Measurements from ENCODE around the gene PAH.

PAH gene

DNA sequence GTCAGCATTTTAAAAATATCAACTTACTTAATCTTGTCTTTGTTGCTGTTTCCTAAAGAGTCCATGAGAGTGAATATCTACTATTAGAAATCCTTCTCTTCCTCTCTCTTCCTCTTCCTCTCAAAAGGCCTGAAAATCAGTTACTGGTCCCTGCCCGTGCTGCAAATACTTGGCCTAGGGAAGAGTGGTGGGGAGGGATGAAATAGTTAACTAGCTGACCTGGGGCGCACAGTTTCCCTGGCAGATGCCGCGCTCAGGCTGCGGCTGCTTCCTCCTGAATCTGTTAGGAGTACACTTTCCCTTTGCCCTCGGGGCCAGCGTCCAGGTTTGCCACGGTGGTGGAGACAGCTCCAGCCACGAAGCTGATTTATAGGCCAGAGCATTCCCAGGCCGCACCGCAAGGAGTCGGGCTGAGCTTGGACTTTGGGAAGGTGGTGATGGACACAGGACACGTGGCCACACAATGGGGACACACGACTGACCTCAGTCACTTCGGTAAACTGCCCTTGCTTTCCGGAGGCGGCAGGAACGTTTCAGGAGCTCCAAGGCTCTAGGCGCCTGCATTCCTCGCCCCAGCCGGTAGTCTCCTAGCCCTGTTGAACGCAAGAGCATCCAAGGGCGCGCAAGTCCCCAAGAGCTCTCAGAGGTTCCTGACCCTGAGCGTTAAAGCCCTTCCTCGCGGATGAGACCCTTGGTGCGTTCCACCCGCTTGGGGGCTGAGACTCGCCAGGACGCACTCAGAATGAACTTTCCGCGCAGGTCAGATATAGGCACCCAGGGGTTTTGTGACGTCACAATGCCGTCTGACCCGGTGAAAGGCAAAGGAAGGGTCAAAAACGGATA, 33.3 kb upstream of the PAH start:
- DNase-seq (ENCODE audit: low read depth in 2 of 2): no peak

DNA sequence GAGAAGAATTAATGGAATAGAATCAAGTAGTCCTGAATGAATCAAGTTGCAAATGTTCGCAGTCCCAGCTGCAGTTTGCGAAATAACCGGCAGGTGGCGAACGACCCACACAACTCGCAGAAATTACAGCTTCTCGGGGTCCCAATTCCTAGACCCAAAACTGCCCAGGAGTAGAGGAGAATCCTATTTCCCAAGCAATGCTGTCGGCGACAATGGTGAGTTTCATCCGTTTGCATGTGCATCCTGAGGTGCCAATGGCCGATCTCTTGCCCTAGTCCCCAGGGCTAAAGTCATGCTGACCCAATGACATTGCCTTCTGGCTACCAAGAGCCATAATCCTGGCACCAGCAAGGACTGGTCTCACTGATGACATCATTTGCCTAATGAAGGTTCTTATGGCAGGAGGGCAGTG, 31.9 kb upstream of the PAH start:
- no peak for DNase-seq (ENCODE audit: low read depth in 2 of 2)

DNA sequence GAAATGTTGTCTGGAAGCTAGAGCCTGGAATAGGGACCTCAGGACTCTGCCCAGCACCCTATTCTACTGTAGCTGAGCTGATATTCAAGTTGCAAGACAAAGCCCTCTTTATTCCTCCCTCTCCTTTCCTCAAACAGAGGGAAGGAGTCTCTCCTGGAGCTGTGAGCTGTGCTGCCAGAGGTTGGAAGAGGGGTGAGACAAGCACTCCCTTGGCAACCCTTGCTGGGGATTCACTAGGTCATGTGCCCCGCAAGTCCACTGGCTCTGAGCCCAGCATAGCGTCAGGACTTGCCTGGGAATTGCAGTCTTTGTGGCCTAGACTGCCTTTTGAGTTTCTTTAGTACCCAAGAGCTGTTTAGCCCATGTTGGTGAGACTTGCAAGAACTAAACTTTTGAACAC, 29.0 kb upstream of the PAH start:
- no peak for DNase-seq (ENCODE audit: low read depth in 2 of 2)

DNA sequence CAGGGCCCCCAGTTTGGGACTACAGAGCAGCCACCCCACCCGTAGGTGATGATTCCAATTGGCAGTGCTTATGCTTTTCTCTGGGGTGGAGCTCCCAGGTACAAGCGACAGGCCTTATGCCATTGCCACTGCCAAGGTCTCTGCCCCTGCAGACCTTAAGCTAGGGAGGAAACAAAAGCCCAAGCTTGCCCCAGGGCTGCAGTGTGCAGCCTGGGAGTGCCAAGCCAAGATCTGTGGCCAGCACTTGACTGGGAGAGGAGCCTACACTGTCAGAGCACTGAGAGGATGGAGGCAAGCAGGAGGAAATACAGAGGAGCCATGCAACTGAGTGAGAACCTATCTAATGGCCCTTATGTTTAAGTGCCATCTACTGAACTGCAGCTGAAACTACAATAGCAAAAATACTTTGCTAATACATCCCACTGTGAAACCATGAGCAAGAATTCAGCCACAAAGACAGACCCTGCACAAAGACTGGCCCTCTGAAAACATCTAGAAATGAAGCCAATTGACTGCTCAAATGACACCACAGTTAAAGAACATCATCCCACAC, 22.7 kb upstream of the PAH start:
- DNase-seq (ENCODE audit: low read depth in 2 of 2): no peak

DNA sequence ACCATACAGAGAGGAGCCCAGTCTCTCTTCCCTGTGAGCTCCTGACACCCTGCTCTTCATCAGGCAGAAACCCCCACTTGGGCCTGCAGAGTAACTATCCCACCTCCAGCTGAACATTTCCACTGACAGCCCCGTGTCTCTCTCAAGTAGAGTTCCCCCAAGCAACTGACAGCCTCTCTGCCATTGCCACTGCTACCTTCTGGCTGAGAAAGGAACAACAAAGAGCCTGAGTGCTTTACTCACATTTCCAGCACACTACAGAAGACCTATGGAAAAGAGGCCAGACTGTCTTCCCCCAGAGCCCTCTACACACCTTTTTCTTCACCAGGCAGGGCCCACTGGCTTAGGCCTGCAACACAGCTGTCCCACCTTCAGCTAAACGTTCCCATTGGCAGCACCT, 22.0 kb upstream of the PAH start:
- DNase-seq (ENCODE audit: low read depth in 2 of 2): no peak

DNA sequence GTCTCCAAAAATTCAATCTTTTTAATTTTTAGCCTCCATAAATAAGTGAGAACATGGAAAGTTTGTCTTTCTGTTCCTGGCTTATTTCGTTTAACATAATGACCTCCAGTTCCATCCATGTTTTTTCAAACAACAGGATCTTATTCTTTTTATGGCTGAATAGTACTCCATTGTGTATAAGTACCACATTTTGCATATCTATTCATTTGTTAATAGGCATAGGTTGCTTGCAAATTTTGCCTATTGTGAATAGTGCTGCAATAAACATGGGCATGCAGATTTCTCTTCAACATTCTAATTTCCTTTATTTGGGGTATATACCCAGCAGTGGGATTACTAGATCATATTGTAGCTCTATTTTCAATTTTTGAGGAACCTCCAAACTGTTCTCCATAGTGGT, 16.1 kb upstream of the PAH start:
- no peak for DNase-seq (ENCODE audit: low read depth in 2 of 2)

DNA sequence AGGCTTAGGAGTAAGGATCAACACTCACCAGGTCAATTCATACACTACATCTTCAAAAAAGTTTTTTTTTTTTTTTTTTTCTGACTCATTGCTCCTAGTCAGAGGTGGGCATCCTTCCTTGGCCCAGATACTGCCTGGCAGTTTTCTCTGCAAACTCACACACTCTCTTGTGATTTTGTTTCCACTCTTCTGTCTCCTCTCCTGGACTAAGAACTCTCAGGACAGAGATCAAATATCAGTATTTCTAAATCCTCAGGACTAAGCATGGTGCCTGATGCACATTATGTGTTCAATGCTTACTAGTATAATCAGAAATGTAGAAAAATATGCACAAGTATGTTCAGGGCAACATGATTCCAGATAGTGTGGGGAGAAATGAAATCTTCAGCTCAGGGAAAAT, 10.2 kb upstream of the PAH start:
- DNase-seq (ENCODE audit: low read depth in 2 of 2): no peak

DNA sequence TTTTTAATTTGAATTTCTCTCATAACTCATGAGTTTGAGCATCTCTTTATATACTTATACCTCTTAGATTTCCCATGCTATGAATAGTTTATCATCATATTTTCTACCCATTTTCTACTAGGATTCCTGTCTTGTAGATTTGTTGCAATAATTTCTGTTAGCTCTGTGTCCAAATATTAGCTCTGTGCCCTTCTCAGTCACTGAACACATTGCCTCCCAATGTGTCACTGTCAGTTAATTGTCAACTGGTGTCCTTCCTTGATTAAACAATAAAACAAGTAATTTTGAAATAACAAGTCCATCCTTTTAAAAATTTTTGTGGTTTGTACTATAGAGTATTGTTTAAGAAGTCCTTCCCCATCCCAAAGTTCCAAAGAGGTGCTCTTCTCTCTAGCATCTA, 4.2 kb upstream of the PAH start:
- no peak for DNase-seq (ENCODE audit: low read depth in 2 of 2)

DNA sequence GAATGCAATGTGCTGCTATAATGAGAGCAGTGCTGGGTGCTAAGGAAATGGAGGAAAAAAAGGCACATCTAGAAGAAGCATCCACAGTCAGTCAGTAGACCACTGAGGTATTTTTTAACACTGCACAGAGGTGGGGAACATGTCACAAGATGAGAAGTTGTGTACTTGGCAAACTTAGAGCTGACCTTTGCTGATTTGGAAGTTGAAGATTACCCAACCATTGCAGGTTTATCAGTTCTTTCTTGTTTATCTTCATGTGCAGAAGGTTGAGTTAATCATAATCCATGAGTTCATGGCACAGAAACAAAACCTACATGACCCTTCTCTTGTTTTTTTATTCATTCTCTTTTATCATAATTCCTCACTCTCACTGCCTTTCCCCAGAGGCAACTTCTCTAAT, 3.2 kb upstream of the PAH start:
- no peak for DNase-seq (ENCODE audit: low read depth in 2 of 2)

DNA sequence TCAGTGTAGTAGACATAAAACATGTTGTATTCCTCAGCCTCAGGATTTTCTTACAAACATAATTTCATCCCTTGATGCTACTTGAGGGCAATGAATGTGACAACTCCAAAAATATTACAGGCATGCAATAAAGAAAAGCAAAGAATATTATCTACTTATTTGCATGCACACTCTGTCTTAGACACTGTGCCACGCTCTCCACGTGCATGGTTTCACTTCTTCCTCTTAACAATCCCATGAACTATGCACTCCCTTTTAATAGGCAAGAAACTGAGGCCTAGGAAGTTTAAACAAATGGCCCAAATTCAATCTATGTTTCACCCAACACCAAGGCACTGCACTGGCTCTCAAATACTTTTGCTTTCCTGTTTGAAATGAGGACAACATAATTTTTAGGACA, 1.8 kb upstream of the PAH start:
- DNase-seq (ENCODE audit: low read depth in 2 of 2): no peak

DNA sequence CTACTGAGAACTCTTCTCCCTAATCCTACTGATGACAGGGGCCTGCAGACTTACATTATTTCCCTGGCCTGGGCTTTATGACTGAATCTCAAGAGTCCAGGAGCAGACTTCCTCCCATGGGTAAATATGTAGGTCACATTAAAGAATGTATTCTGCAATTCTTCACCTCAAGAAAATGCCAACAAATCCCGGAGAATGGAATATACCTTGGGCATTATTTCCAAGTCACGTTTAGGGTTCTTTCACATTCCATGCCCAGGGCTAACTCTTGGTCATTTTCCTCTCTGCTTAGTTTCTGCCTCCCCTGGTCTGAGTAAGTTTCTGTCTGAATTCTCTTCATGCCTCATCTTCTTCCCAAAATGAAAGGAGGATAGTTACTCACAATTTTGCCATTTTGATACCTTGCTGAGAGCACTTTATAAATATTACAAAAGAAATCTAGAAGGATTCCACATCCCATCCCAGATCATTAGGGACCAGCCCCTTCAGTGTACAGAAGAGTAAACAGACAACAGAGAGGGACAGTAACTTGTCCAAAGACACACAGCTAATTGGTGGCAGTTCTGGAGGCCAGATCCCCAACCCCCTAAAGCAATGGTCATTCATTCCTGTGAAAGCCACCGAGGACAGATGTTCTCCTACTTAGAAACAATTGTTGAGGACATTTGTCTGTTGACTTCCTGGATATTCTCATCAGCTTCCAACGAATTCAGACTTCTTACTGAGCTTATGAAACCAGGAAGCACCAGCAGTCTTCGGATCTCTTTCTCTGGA, 605 bp downstream of the PAH start:
- DNase-seq (ENCODE audit: low read depth in 2 of 2): no peak

DNA sequence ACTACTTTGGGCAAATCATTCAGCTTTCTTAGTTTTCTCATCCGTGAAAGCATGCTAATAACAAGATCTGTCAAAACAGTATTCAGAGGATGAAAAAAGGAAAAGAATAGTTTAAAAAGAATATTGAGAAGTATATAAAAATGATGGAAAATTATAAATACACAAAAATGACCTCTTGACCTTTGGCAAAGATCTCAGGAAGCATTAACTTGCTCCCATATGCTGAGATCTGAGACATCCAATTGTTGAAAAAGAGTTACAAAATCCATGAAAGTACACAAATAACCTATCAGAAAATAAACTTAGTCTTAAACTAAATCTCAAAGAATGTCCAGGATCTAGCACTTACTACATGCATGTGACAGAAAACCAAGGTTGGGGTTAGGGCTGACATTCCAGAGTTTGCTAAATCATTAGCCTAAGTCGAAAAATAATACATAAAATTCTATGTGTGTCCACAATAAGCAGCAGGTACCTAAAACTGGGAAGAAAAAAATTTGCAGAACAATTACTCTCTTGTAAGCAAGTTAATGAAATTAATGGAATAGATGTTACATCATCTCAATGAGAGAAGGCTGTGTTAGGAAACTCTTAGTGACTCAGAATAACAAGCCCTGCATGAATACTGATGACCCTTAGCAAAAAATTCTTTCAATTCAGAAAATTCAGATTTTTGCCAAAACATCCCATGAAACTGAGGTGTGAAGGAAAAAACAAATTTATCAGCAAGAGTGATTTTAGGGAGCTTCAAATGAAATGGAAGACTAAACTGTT, 3.4 kb downstream of the PAH start:
- DNase-seq (ENCODE audit: low read depth in 2 of 2): no peak

DNA sequence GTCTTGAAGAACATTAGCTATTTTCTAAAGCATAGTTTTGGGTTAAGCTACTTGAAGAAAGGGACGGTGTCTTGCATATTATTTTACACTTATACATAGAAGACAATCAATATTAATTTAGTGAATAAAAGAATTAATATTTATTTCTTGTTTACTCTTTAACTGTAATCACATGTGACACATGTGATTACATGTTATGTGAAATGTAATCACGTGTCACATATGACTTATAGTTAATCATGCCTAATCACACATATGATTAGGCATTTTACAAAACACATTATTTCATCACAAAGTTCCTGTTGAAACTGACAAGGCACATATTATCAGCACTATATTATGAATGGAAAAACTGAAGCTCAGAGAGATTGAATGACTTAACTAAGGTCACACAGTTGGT, 4.8 kb downstream of the PAH start:
- no peak for DNase-seq (ENCODE audit: low read depth in 2 of 2)

DNA sequence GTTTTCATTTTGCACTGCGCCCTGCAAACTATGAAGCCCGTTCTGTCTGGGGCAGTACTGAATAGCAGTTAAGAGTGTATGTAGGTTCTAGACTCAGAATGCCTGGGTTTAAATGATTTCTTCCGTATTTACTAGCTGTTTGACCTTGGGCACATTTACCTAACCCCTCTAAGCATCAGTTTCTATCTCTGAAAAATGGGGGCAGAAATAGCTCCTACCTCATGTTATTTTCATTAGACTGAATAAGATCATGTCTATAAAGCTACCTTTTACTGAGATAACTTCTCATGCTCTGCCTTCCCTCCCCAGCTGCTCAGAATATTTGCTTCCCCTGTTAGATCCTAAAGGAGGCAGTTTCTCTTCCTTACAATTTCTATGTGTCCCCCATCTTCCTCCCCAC, 5.7 kb downstream of the PAH start:
- no peak for DNase-seq (ENCODE audit: low read depth in 2 of 2)

DNA sequence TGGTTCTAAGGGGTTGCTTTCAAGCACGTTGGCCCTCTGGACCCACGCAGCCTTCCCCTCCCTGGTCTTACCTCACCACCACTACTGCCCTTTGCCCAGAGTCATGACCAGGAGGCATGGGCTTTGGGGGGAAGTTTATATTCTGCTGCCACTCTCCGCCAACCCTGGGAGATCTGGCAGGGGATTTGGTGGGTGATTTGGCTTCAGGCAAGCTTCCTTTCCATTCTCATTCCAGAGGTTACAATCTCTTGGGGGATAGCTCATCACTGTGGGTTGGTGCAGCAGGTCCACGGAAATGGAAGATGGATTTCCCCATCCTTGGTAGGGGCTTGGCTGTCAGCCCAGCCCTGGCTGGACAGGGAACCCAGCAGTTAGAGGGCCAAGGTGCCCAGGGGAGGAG, 6.3 kb downstream of the PAH start:
- no peak for DNase-seq (ENCODE audit: low read depth in 2 of 2)

DNA sequence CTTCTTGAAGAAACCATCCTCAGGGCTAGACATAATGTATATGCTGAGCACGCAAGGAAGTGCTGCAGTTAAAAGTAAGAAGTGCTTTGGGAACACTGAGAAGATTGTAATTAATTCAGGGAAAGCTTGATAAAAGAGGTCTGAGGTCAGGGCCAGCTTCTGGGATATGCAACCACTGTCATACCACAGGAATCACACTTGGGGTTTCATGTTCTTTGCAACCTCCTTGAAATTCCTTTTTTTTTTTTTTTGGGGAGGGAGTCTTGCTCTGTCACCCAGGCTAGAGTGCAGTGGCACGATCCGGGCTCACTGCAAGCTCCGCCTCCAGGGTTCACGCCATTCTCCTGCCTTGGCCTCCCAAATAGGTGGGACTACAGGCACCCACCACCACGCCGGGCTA, 6.9 kb downstream of the PAH start:
- no peak for DNase-seq (ENCODE audit: low read depth in 2 of 2)

DNA sequence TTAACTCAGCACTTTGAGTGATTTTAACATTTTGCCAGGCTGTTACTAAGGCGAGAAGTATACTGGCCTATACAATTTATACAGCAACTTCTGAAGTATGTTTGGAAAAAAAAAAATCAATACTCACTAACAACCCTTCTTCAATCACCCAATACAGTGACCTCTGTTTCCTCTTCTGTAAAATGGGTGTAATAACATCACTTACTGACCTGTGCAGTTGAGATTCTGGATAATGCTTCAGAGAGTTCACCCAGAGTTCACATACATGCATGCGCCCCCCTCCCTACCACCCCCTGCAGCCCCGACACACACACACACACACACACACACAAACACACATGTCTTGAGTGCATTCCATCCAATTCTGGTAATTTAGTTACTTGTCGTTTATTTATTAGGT, 9.1 kb downstream of the PAH start:
- no peak for DNase-seq (ENCODE audit: low read depth in 2 of 2)

DNA sequence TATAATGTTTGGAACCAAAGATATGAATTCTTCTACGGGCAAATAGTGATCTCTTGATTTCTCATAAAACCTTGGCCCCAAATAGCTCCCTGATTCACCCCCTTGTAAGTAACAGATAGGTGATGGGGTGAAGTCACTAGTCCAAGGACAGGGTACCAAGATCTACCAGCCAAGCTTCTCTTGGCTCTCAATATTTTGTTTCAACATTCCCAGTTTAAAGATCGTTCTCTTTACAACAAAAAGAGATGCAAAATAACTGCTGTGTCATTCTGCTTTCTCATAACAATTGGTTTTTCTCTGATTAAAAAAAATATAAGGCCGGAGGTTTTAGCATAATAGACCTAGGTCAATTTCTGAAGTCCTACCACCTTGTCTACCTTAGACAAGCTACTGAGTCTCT, 11.8 kb downstream of the PAH start:
- DNase-seq (ENCODE audit: low read depth in 2 of 2): no peak

DNA sequence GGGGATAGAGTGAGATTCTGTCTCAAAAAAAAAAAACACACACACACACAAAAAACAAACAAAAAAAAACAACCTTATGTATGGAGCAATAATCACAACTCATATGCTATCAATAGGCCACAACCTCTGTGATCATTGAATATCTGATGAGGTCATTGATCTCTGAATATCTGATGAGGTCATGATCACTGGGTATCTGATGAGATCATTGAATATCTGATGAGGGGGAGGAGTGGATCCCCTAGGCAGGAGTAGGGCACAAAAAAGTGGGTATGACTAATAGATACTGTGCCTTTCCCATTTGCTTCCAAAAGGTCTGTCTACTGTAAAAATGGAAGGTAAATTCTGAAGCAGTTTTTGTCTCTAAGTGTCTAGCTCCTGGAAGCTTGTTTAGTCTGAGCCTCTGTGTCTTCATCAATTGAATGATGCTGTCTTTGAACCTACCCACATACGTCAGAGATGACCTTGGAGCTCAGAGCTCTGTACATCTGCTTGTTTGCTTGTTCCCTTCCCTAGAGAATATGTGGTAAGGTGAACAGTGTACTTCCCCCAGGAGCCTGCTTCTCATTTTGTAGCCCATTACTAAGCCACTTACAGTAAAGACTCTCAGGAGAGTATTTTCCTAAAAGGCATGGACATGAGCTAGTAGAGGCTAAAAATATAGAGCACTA, 13.6 kb downstream of the PAH start:
- no peak for DNase-seq (ENCODE audit: low read depth in 2 of 2)

DNA sequence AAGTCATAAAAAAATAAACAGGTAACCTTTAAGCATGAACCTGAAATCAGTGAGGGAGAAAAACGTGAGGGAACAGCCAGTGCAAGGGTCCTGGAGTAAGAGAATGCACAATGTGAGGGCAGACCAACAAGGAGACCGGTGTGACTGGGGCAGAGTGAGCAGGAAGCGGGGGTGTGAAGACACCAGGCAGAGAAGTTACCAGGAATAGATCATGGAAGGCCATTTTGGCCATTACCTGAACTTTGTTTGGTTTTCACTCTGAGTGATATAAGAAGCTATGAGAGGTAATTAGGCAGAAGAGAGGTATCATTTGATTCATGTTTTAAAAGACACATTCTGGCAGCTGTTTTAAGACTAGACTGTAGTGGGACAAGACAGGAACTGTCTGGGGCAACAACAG, 15.0 kb downstream of the PAH start:
- DNase-seq (ENCODE audit: low read depth in 2 of 2): no peak

DNA sequence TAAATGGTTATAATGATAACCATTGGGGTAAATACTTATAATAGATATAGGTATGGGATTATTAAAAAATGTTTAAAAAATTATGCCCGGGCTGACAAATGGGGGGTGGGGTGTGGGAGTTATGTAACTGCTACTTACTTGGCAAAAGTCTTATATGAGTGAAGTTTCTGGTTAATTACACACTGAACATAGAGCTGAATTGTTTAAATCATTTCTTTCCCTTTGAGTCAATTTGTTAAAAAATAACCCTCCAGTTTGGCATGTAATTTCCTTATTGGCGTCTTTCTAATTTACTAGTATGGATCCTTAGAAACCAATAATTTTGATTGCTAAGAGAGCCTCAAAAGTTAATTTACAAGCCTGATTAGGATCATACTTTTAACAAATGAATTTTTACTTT, 16.7 kb downstream of the PAH start:
- no peak for DNase-seq (ENCODE audit: low read depth in 2 of 2)

DNA sequence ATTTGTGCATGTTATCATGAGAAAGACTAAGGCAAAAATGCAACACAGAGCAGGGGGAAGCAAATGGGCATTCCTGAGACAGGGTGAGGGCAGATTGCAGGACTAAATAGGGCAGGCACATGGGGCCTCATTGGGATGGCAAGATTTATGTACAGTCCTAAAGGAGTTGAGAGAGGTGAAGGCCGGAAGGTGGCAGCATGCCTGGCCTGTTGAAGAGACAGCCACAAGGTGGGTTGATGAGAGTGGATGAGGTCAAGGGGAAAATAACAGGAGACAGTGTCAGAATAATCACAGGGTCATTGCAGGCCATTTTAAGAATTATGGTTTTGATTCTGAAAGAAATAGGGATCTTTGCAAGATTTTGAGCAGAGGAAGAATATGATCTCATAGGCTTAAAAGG, 21.0 kb downstream of the PAH start:
- no peak for DNase-seq (ENCODE audit: low read depth in 2 of 2)

All from fibroblast of skin of left biceps (primary cell).